GM12872 (cell line): ENCODE measurements around the gene SPANXC.
"Not testable (repeated sequence)": the region's sequence is repeated elsewhere in the genome, so short reads cannot be mapped to it uniquely, and the experiment has no call there.

ENCODE experiments used
- CTCF ChIP-seq: IDR thresholded peaks from 3 replicates; pipeline ENCODE4 v1.5.1; 2011; ENCODE audit warnings: low read depth, mild to moderate bottlenecking, low read length, moderate library complexity; ENCODE audit not compliant: insufficient read depth

The SPANXC gene

GRCh38 chrX:141242417-141242816, at the start of gene SPANXC:
TSS of gene SPANXC (minus strand) at chrX:141242517. CDS start at chrX:141242457, 60 bp downstream.
- not testable (repeated sequence) for TF ChIP-seq CTCF

- no peak for TF ChIP-seq CTCF
These were observed 37.2 kb upstream of the SPANXC start for GRCh38 chrX:141279476-141279875.

- peak; percentile 38; the same call in 1 of the 3 replicates for TF ChIP-seq CTCF
These were observed 36.0 kb upstream of the SPANXC start for GRCh38 chrX:141278306-141278705.

- TF ChIP-seq CTCF: no peak
These were observed 15.8 kb upstream of the SPANXC start for GRCh38 chrX:141258080-141258479.

GRCh38 chrX:141221611-141222010, 20.7 kb downstream of the SPANXC start:
- TF ChIP-seq CTCF: no peak

GRCh38 chrX:141220342-141221008, 21.8 kb downstream of the SPANXC start:
- TF ChIP-seq CTCF: no peak

GRCh38 chrX:141214196-141214595, 28.1 kb downstream of the SPANXC start:
- no peak for TF ChIP-seq CTCF

GRCh38 chrX:141201962-141202361, 40.4 kb downstream of the SPANXC start:
- no peak for TF ChIP-seq CTCF
